Tibial nerve (tissue), 4 donors: Measurements from ENCODE around the gene NKX6-1.

ENCODE experiments used
- EP300 ChIP-seq, 2 donors: sonication (generic); formaldehyde crosslinking; IDR thresholded peaks; one replicate each; pipeline ENCODE4 v1.6.1; 2017; ENCODE audit warnings: antibody characterized with exemption in 2 of 2, mild to moderate bottlenecking in 1 of 2
- POLR2A ChIP-seq, 2 donors: fragments of 450-650 bp; IDR thresholded peaks; one replicate each; pipeline ENCODE4 v1.6.1; 2017; ENCODE audit warnings: antibody characterized with exemption in 2 of 2, mild to moderate bottlenecking in 2 of 2, moderate library complexity in 2 of 2
- TF ChIP-seq, protein P1 (sequence below), 5 experiments: fragments of 200-600 bp in 3 of 5; fragments of 450-650 bp in 2 of 5; sonication (generic) in 3 of 5; IDR thresholded peaks; one replicate each; pipeline ENCODE4 v1.5.1; 2016 to 2019; ENCODE audit warnings: antibody characterized with exemption in 5 of 5, mild to moderate bottlenecking in 3 of 5, moderate library complexity in 2 of 5

DNA sequence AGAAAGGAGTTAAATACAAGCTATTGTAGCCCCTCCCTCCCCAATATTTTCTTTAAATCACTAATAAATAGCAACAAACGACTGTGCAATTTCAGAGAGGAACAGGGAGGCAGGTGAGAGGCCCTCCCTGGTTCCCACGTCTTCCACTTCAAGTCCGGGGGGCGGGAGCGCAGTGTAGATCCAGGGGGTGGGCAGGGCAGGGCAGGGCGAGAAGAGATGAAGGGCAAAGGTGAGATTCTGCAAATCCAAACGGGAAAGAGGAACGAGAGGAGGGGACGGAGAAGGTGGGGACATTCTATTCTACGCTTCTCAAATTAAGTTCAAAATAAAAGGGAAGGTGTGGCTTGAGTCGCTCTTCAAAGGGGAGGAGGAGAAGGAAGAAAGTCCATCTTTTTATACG is 6.8 kb downstream of the NKX6-1 start:
- no peak for TF ChIP-seq POLR2A (IDR thresholded peaks at IDR 0.05)
- TF ChIP-seq EP300 (IDR thresholded peaks at IDR 0.05), result no peak
- TF ChIP-seq, protein P1, sequence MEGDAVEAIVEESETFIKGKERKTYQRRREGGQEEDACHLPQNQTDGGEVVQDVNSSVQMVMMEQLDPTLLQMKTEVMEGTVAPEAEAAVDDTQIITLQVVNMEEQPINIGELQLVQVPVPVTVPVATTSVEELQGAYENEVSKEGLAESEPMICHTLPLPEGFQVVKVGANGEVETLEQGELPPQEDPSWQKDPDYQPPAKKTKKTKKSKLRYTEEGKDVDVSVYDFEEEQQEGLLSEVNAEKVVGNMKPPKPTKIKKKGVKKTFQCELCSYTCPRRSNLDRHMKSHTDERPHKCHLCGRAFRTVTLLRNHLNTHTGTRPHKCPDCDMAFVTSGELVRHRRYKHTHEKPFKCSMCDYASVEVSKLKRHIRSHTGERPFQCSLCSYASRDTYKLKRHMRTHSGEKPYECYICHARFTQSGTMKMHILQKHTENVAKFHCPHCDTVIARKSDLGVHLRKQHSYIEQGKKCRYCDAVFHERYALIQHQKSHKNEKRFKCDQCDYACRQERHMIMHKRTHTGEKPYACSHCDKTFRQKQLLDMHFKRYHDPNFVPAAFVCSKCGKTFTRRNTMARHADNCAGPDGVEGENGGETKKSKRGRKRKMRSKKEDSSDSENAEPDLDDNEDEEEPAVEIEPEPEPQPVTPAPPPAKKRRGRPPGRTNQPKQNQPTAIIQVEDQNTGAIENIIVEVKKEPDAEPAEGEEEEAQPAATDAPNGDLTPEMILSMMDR (IDR thresholded peaks at IDR 0.05), result no peak
